Mesendoderm (in vitro differentiated cells): Measurements from ENCODE around the gene ATF7IP2.

Source experiments
- DNase-seq: peaks from one replicate; pipeline ENCODE4 v3.0.0; 2013
- H2AK5ac ChIP-seq: 2 replicates; pipeline ENCODE4 v1.6.1; 2013; ENCODE audit warnings: low read length, inconsistent platforms
- H2BK120ac ChIP-seq: 2 replicates; pipeline ENCODE4 v1.6.1; 2013; ENCODE audit warnings: low read depth, mild to moderate bottlenecking, low read length, moderate library complexity, mixed read lengths
- H2BK15ac ChIP-seq: replicated peaks from 2 replicates; pipeline ENCODE4 v1.6.1; 2013; ENCODE audit warnings: low read depth, mild to moderate bottlenecking, moderate library complexity
- H2BK5ac ChIP-seq: 2 replicates; pipeline ENCODE4 v1.6.1; 2013; ENCODE audit warnings: low read length, inconsistent platforms
- H3K18ac ChIP-seq: 2 replicates; pipeline ENCODE4 v1.6.1; 2013; ENCODE audit warnings: mild to moderate bottlenecking, low read length, mixed read lengths
- H3K23ac ChIP-seq: one replicate; pipeline ENCODE4 v1.6.1; 2013; ENCODE audit warnings: low read length
- H3K27ac ChIP-seq: 2 replicates; pipeline ENCODE4 v1.5.1; 2013; ENCODE audit warnings: low read depth, mild to moderate bottlenecking, inconsistent platforms, low read length, moderate library complexity
- H3K27me3 ChIP-seq: 2 replicates; pipeline ENCODE4 v1.6.1; 2013; ENCODE audit warnings: low read length, control low read depth, mild to moderate bottlenecking, inconsistent platforms; ENCODE audit not compliant: insufficient read depth, poor library complexity
- H3K36me3 ChIP-seq: 2 replicates; pipeline ENCODE4 v1.6.1; 2013; ENCODE audit warnings: low read length, inconsistent platforms; ENCODE audit not compliant: control insufficient read depth, insufficient read depth
- H3K4ac ChIP-seq: one replicate; pipeline ENCODE4 v1.6.1; 2013; ENCODE audit warnings: low read depth, mild to moderate bottlenecking, low read length, moderate library complexity
- H3K4me1 ChIP-seq: 2 replicates; pipeline ENCODE4 v1.6.1; 2013; ENCODE audit warnings: low read depth, low read length, inconsistent platforms; ENCODE audit not compliant: control insufficient read depth
- H3K4me2 ChIP-seq: 2 replicates; pipeline ENCODE4 v1.6.1; 2013; ENCODE audit warnings: low read length
- H3K4me3 ChIP-seq: 2 replicates; pipeline ENCODE4 v1.5.1; 2013; ENCODE audit warnings: mild to moderate bottlenecking, low read length
- H3K56ac ChIP-seq: one replicate; pipeline ENCODE4 v1.6.1; 2013; ENCODE audit warnings: low read length
- H3K79me1 ChIP-seq: 2 replicates; pipeline ENCODE4 v1.6.1; 2013; ENCODE audit warnings: low read length, inconsistent platforms
- H3K79me2 ChIP-seq: 2 replicates; pipeline ENCODE4 v1.6.1; 2013; ENCODE audit warnings: mild to moderate bottlenecking, low read length; ENCODE audit not compliant: control insufficient read depth, insufficient read depth
- H3K9ac ChIP-seq: 2 replicates; pipeline ENCODE4 v1.6.1; 2013; ENCODE audit warnings: low read length, inconsistent platforms
- H4K5ac ChIP-seq: one replicate; pipeline ENCODE4 v1.6.1; 2013; ENCODE audit warnings: low read length
- H4K8ac ChIP-seq: one replicate; pipeline ENCODE4 v1.6.1; 2013; ENCODE audit warnings: low read depth, mild to moderate bottlenecking, control low read depth, low read length, moderate library complexity
- WGBS: extraction: QIAGEN DNeasy Blood & Tissue Kit; methylation state at CpG from one replicate; pipeline ENCODE4 v1.1.7; 2013; ENCODE audit warnings: low lambda C conversion rate, missing lambda C conversion rate; ENCODE audit not compliant: insufficient coverage; ENCODE audit errors: extremely low coverage; 5-methylcytosine and 5-hydroxymethylcytosine counted together

The ATF7IP2 gene

DNA sequence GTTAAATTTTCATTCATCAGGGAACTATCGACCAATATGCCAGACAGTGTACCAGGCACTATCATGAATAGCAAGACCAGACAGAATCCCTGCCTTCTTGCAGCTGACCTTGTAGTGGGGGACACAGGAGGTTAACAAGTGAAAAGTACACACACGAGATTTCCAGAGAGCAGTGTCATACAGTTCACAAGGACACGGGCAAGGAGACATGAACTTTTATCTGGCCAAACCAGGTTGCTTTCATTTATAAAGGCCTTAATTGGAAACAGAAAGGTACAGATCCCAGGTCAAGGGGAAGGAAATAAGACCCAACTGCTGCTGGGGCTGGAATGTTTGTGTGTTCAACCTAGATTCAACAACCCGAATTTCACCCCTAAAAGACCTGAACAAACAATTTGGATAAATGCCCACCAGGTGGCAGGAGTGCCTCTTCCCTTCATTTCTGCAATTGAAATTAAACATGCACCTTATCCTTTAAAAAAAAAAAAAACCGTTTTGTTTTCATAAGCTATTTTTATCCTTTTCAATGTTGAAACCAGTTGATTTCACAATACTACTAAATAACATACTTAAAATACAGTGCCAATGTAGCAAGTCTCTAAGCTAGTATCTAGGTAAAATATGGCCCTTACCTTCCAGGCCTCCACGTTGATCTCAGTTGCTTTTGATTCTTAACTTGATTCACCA is 128.7 kb downstream of the ATF7IP2 start:
- no CpG with 5 or more reads among the region's 6 CpGs for WGBS

DNA sequence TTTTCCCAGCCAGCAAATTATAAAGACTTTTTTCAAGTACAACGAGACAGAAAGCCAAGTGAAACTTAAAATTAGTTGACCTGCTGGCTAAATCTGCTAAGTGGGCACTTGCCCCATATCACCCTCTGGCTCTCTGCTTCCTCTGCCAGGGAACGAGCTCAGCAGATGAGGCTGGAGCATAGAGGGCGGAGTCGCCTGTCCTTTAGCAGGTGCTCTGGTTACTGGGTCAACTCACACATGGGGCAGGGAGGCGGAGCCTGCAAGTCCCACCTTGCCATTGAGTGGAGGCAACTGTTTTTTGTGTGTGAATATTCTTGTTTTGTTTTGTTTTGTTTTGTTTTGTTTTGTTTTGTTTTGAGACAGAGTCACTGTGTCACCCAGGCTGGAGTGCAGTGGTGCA is 132.0 kb downstream of the ATF7IP2 start:
- no CpG with 5 or more reads among the region's 5 CpGs for WGBS

More for the DNA sequence above, 128.7 kb downstream of the ATF7IP2 start:
- no peak overlapping the region for H3K56ac ChIP-seq
- no peak overlapping the region for H3K4me3 ChIP-seq
- H3K27me3 ChIP-seq = no peaks in the 10 kb centered on the region
- H3K4ac ChIP-seq = peak overlapping the region; percentile 77
- DNase-seq = peak; percentile 56
- no peak overlapping the region for H2BK5ac ChIP-seq
- no peak overlapping the region for H2BK120ac ChIP-seq
- no peak overlapping the region for H4K5ac ChIP-seq
- H4K8ac ChIP-seq = no peak overlapping the region
- H3K27ac ChIP-seq = no peak overlapping the region
- H2AK5ac ChIP-seq = no peak overlapping the region
- H3K4me1 ChIP-seq = peaks cover 5% of the 10 kb centered on the region
- H3K18ac ChIP-seq = no peak overlapping the region
- H3K79me2 ChIP-seq = no peaks in the 10 kb centered on the region
- no peak overlapping the region for H3K9ac ChIP-seq
- H3K23ac ChIP-seq = no peak overlapping the region
- no peaks in the 10 kb centered on the region for H3K36me3 ChIP-seq
- no peak overlapping the region for H3K4me2 ChIP-seq
- no peak overlapping the region for H2BK15ac ChIP-seq
- no peaks in the 10 kb centered on the region for H3K79me1 ChIP-seq

DNA sequence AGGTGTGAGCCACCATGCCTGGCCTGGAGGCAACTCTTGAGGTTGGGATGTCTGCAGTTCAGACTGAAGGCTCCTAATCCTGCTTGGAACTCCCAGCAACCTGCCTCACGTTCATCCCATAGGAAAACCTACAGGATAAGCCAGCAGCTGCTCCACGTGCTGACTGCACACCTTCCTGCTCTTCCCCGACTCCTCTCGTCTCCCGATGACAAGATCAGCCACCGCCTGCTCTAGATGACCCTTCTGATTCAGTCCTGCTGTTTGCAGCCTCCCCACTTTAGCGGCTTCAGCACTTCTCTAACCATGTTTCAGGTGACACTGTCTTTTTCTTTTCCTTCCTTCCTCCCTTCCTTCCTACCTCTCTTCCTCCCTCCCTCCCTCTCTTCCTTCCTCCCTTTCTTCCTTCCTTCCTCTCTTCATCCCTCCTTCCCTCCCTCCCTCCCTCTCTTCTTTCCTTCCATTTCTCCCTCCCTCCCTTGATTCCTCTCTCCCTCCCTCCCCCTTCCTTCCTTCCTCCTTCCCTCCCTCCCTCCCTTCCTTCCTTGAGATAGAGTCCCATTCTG is 132.7 kb downstream of the ATF7IP2 start:
- Histone ChIP-seq H3K4ac (no peak overlapping the region), H3K27ac (no peak overlapping the region), H3K23ac (no peak overlapping the region), H3K4me2 (no peak overlapping the region), H3K4me3 (no peak overlapping the region), H3K79me1 (no peaks in the 10 kb centered on the region), H4K8ac (no peak overlapping the region), H2BK15ac (no peak overlapping the region), H3K36me3 (no peaks in the 10 kb centered on the region), H2AK5ac (no peak overlapping the region), H2BK120ac (no peak overlapping the region), H3K9ac (no peak overlapping the region), H3K56ac (no peak overlapping the region), H3K79me2 (no peaks in the 10 kb centered on the region), H4K5ac (no peak overlapping the region), H3K4me1 (peaks cover 5% of the 10 kb centered on the region), H3K27me3 (no peaks in the 10 kb centered on the region), H3K18ac (no peak overlapping the region), H2BK5ac (no peak overlapping the region)
- WGBS = no CpG with 5 or more reads among the region's 7 CpGs
- no peak for DNase-seq

More for the DNA sequence above, 132.0 kb downstream of the ATF7IP2 start:
- Histone ChIP-seq H3K56ac (no peak overlapping the region), H3K4ac (no peak overlapping the region), H4K8ac (no peak overlapping the region), H3K27me3 (no peaks in the 10 kb centered on the region), H2BK120ac (no peak overlapping the region), H3K4me2 (no peak overlapping the region), H2AK5ac (no peak overlapping the region), H3K79me2 (no peaks in the 10 kb centered on the region), H3K36me3 (no peaks in the 10 kb centered on the region), H3K4me1 (peaks cover 5% of the 10 kb centered on the region), H3K27ac (no peak overlapping the region), H3K18ac (no peak overlapping the region), H3K4me3 (no peak overlapping the region), H2BK5ac (no peak overlapping the region), H2BK15ac (no peak overlapping the region), H3K79me1 (no peaks in the 10 kb centered on the region), H4K5ac (no peak overlapping the region), H3K9ac (no peak overlapping the region), H3K23ac (no peak overlapping the region)
- no peak for DNase-seq

DNA sequence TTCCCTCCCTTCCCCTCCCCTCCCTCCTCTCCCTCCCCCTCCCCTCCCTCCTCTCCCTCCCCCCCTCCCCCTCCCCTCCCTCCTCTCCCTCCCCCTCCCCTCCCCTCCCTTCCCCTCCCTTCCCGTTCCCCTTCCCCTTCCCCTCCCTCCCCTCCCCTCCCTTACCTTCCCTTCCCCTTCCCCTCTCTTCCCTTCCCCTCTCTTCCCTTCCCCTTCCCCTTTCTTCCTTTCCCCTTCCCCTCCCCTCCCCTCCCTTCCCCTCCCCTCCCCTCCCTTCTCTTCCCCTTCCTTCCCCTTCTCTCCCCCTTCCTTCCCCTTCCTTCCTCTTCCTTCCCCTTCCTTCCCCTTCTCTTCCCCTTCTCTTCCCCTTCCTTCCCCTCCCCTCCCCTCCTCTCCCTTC is 133.4 kb downstream of the ATF7IP2 start:
- Histone ChIP-seq H2AK5ac (no peak overlapping the region), H3K27me3 (no peaks in the 10 kb centered on the region), H2BK15ac (no peak overlapping the region), H3K56ac (no peak overlapping the region), H3K4me1 (peaks cover 2% of the 10 kb centered on the region), H3K4ac (no peak overlapping the region), H3K79me1 (no peaks in the 10 kb centered on the region), H4K8ac (no peak overlapping the region), H4K5ac (no peak overlapping the region), H3K79me2 (no peaks in the 10 kb centered on the region), H3K9ac (no peak overlapping the region), H2BK120ac (no peak overlapping the region), H3K4me3 (no peak overlapping the region), H2BK5ac (no peak overlapping the region), H3K36me3 (no peaks in the 10 kb centered on the region), H3K18ac (no peak overlapping the region), H3K4me2 (no peak overlapping the region), H3K23ac (no peak overlapping the region), H3K27ac (no peak overlapping the region)
- no CpG with 5 or more reads among the region's 1 CpG for WGBS
- no peak for DNase-seq

DNA sequence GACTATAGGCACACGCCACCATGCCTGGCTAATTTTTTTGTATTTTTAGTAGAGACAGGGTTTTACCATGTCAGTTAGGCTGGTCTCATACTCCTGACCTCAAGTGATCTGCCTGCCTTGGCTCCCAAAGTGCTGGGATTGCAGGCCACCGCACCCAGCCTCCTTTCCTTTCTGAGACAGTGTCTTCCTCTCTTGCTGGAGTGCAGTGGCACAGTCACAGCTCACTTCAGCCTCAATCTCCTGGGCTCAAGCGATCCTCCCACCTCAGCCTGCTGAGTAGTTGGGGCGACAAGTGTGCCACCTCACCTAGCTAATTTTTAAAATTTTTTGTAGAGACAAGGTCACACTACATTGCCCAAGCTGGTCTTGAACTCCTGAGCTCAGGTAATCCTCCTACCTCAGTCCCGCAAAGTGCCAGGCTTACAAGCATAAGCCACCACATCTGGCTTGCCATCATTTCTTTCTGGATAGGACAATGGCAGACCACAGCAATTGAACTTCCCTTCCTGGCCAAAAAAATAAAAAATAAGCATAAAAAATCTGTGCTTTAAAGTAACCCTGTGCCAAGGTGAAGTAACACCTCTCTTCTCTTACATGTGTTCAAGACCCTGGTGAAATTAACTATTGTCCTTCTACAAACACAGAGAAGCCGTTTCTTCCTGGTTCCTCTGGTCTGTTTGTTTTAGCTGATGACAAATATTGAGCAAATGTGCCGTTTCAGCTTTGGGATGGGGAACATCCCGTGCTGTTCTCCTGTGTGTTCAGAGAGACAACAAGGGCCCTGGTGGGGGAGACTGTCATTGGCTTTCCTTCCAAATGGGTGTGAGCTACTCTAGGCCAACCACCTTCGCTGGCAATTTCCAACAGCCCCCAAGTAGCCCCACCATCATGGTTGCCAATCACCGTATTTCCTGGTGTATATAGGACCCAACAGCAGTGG is 134.3 kb downstream of the ATF7IP2 start:
- H3K18ac ChIP-seq = no peak overlapping the region
- no peaks in the 10 kb centered on the region for H3K79me2 ChIP-seq
- no peak for DNase-seq
- no peak overlapping the region for H4K8ac ChIP-seq
- H3K4me1 ChIP-seq = no peaks in the 10 kb centered on the region
- no peak overlapping the region for H2BK120ac ChIP-seq
- H2AK5ac ChIP-seq = no peak overlapping the region
- no peak overlapping the region for H2BK15ac ChIP-seq
- H3K27ac ChIP-seq = no peak overlapping the region
- no peak overlapping the region for H3K4ac ChIP-seq
- H3K36me3 ChIP-seq = no peaks in the 10 kb centered on the region
- H3K23ac ChIP-seq = no peak overlapping the region
- no peaks in the 10 kb centered on the region for H3K27me3 ChIP-seq
- no peak overlapping the region for H4K5ac ChIP-seq
- no peaks in the 10 kb centered on the region for H3K79me1 ChIP-seq
- H3K56ac ChIP-seq = no peak overlapping the region
- H3K4me2 ChIP-seq = no peak overlapping the region
- H3K9ac ChIP-seq = no peak overlapping the region
- no CpG with 5 or more reads among the region's 10 CpGs for WGBS
- no peak overlapping the region for H2BK5ac ChIP-seq
- H3K4me3 ChIP-seq = no peak overlapping the region
